ENCODE data around the gene KRT86.
"Not testable (repeated sequence)": the region's sequence is repeated elsewhere in the genome, so short reads cannot be mapped to it uniquely, and the experiment has no call there.

Gene KRT86

DNA sequence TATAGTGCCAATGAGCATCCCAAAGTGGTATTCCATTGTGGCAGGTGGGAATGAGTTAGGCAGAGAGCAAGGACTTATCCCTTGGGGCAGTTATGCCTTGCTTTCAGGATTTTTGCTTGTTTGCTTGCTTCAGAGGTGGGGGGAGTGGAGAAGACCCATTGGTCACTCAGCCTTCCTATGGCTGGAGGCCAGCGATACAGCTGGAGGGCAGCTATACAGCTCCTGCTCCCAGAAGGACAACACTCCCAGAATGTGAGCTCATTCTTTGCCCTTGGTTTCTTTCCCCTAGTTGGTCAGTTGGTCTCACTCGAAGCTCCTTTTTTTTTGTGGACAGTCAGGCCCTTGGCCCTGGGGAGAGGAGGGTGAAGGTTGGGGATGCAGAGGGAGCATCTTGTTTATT is 32.3 kb downstream of the KRT86 start:
- H3K27me3 Mint-ChIP-seq = peaks cover 35 to 73% of the 10 kb centered on the region in 2 donors

GRCh38 chr12:52307836-52308805 is 33.7 kb downstream of the KRT86 start:
- peak; percentile 86 for ATAC-seq (replicated peaks)
- peak; percentile 24 to 40 (median 36) for DNase-seq
- Mint-ChIP-seq H3K9me3 (no peaks in the 10 kb centered on the region), H3K27me3 (peaks cover 49 to 86% of the 10 kb centered on the region in 2 donors), H3K27ac (peak overlapping the region in 1 of 2 donors; percentile 28), H3K36me3 (ENCODE audit: insufficient read depth) (peaks cover 2% of the 10 kb centered on the region), H3K4me3 (peak overlapping the region; percentile 76 to 80), H3K4me1 (ENCODE audit: low read depth in 2 of 2) (peaks cover 26 to 30% of the 10 kb centered on the region in 2 donors)

More for the DNA sequence above, 32.3 kb downstream of the KRT86 start:
- no peak overlapping the region for H3K4me3 Mint-ChIP-seq
- H3K9me3 Mint-ChIP-seq = no peaks in the 10 kb centered on the region
- DNase-seq (no peak), ATAC-seq (replicated peaks) (no peak)
- peak overlapping the region in 1 of 2 donors; percentile 46 for H3K27ac Mint-ChIP-seq
- H3K4me1 Mint-ChIP-seq (ENCODE audit: low read depth in 2 of 2) = peaks cover 26 to 30% of the 10 kb centered on the region in 2 donors
- H3K36me3 Mint-ChIP-seq (ENCODE audit: insufficient read depth) = peaks cover 2% of the 10 kb centered on the region

DNA sequence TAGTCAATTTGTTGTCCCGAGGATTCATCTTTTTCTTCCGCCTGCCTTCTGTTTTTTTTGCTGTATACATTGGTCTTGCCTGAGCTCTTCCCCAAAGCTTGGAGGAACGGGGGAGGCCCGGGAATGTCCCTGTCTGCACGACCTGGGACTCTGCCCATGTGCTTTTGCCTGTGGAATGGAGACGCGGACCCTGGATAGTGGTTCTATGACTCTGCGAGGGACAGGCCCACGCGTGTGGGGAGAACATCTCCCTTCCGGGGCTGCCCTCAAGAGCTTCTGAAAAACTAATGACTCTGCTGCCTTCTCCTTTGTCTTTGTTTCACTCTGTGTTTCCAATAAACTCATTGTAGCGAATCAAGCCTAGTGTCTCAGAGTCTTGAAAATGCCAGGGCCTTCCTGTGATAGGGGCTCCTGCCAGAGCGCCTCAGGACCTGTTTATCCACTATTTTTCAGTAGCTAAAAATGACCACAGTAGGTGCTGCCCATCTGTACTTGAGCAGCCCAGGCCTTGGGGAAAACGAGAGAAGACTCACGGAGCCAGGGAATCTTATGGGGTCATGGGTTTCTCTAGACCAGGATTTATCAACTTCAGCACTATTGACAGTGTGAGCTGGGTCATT is 34.5 kb downstream of the KRT86 start:
- Mint-ChIP-seq H3K36me3 (ENCODE audit: insufficient read depth) (peaks cover 2% of the 10 kb centered on the region), H3K27me3 (peaks cover 57 to 94% of the 10 kb centered on the region in 2 donors), H3K27ac (peak overlapping the region in 1 of 2 donors; percentile 28), H3K4me1 (ENCODE audit: low read depth in 2 of 2) (peaks cover 26 to 30% of the 10 kb centered on the region in 2 donors), H3K9me3 (no peaks in the 10 kb centered on the region), H3K4me3 (peak overlapping the region; percentile 76 to 80)
- DNase-seq = no peak
- no peak for ATAC-seq (replicated peaks)

DNA sequence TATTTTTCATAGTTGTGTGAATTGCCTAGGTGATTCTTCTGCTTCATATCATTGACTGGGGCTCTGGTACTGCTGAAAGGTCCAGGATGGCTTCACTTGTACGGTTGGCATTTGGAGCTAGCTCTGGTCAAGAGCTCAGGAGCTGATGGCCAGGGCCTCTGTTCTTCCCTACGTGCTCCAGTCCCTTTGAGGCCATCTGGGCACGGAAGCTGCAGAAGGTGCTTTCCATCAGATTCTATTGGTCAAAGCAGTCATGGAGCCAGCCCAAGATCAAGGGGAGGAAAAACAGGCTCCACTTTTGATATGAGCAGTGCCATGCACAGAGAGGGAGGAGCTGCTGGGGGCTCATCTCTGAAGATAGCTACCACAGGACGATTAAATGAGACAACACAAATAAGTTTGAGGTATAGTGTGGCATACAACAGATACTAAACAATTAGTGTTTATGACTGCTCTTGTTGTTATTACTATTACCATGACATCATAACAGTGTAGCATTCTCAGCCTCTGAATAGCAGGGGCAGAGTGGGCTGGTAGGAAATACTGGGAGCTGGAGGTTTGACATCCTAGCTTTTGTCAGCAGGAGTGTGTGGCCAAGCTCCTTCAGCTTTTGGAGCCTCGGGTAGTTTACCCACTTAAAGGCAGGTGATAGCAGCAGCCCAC is 36.3 kb downstream of the KRT86 start:
- DNase-seq (no peak), ATAC-seq (replicated peaks) (no peak)
- no peak overlapping the region for H3K4me3 Mint-ChIP-seq
- H3K36me3 Mint-ChIP-seq (ENCODE audit: insufficient read depth) = peaks cover 2% of the 10 kb centered on the region
- no peak overlapping the region for H3K27ac Mint-ChIP-seq
- peaks cover 15 to 19% of the 10 kb centered on the region in 2 donors for H3K4me1 Mint-ChIP-seq (ENCODE audit: low read depth in 2 of 2)
- peaks cover 60 to 85% of the 10 kb centered on the region in 2 donors for H3K27me3 Mint-ChIP-seq
- no peaks in the 10 kb centered on the region for H3K9me3 Mint-ChIP-seq

DNA sequence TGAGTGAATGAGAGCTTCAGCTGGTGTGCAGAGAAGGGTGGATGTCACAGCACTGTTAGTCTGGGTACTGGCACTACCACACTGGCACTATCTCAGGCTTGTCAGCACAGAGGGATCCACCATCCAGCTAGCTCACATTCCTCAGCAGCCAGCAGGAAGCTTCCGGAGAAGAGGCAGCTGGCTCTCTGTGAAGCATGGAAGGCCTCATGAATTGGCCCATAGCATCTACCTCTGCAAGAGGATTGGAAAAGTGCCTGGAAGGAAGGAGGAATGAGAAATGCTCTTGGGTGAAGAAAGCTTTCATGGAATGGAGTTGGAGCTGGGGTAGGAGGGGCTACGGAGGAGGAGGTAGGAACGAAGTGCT is 36.8 kb downstream of the KRT86 start:
- H3K4me1 Mint-ChIP-seq (ENCODE audit: low read depth in 2 of 2) = peaks cover 14 to 15% of the 10 kb centered on the region in 2 donors
- no peak for DNase-seq
- peaks cover 60 to 80% of the 10 kb centered on the region in 2 donors for H3K27me3 Mint-ChIP-seq
- H3K9me3 Mint-ChIP-seq = no peaks in the 10 kb centered on the region
- no peak for ATAC-seq (replicated peaks)
- H3K36me3 Mint-ChIP-seq (ENCODE audit: insufficient read depth) = peaks cover 2% of the 10 kb centered on the region
- H3K27ac Mint-ChIP-seq = no peak overlapping the region
- no peak overlapping the region for H3K4me3 Mint-ChIP-seq

- peaks cover 59 to 72% of the 10 kb centered on the region in 2 donors for H3K27me3 Mint-ChIP-seq
- H3K4me1 Mint-ChIP-seq (ENCODE audit: low read depth in 2 of 2) = peaks cover 12 to 13% of the 10 kb centered on the region in 2 donors
- no peak for ATAC-seq (replicated peaks)
- no peak overlapping the region for H3K4me3 Mint-ChIP-seq
- H3K27ac Mint-ChIP-seq = no peak overlapping the region
- peaks cover 2% of the 10 kb centered on the region for H3K36me3 Mint-ChIP-seq (ENCODE audit: insufficient read depth)
- no peak for DNase-seq
- H3K9me3 Mint-ChIP-seq = no peaks in the 10 kb centered on the region
Measured at GRCh38 chr12:52312086-52312485, 37.6 kb downstream of the KRT86 start.

- Mint-ChIP-seq H3K9me3 (no peaks in the 10 kb centered on the region), H3K27ac (no peak overlapping the region), H3K4me1 (ENCODE audit: low read depth in 2 of 2) (peaks cover 7 to 11% of the 10 kb centered on the region in 2 donors), H3K4me3 (no peak overlapping the region), H3K27me3 (peaks cover 52 to 72% of the 10 kb centered on the region in 2 donors), H3K36me3 (ENCODE audit: insufficient read depth) (peaks cover 2% of the 10 kb centered on the region)
- ATAC-seq (replicated peaks) (no peak), DNase-seq (no peak)
Measured at GRCh38 chr12:52313461-52313860, 39.0 kb downstream of the KRT86 start.

GRCh38 chr12:52313926-52314325 is 39.5 kb downstream of the KRT86 start:
- no peaks in the 10 kb centered on the region for H3K9me3 Mint-ChIP-seq
- no peak overlapping the region for H3K4me3 Mint-ChIP-seq
- no peak overlapping the region for H3K27ac Mint-ChIP-seq
- ATAC-seq (replicated peaks) (no peak), DNase-seq (no peak)
- peaks cover 50 to 72% of the 10 kb centered on the region in 2 donors for H3K27me3 Mint-ChIP-seq
- peaks cover 2 to 7% of the 10 kb centered on the region in 2 donors for H3K4me1 Mint-ChIP-seq (ENCODE audit: low read depth in 2 of 2)
- H3K36me3 Mint-ChIP-seq (ENCODE audit: insufficient read depth) = no peaks in the 10 kb centered on the region

- H3K36me3 Mint-ChIP-seq (ENCODE audit: insufficient read depth) = no peaks in the 10 kb centered on the region
- peaks cover 44 to 72% of the 10 kb centered on the region in 2 donors for H3K27me3 Mint-ChIP-seq
- DNase-seq (no peak), ATAC-seq (replicated peaks) (no peak)
- no peaks in the 10 kb centered on the region for H3K9me3 Mint-ChIP-seq
- H3K4me3 Mint-ChIP-seq = no peak overlapping the region
- H3K4me1 Mint-ChIP-seq (ENCODE audit: low read depth in 2 of 2) = peaks cover 4 to 7% of the 10 kb centered on the region in 2 donors
- no peak overlapping the region for H3K27ac Mint-ChIP-seq
Measured at GRCh38 chr12:52314511-52314910, 40.1 kb downstream of the KRT86 start.

DNA sequence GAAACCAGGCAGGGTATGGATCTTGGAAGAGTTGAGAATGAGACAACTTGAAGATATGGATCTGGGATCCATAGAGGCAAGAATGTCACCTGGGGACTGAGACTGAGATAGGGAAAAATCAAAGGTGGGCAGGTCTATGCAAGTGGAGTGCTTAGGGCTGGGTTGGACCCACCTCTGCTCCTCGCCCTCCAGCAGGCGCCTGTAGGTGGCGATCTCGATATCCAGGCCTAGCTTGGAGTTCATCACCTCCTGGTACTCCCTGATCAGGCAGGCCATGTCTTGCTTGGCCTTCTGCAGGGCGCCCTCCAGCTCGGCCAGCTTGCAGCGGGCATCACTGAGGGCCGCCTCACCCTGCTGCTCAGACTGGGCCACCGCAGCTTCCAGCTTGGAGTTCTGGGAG is 41.3 kb downstream of the KRT86 start:
- DNase-seq; H3K36me3 Mint-ChIP-seq (ENCODE audit: insufficient read depth); H3K4me1 Mint-ChIP-seq (ENCODE audit: low read depth in 2 of 2); H3K9me3 Mint-ChIP-seq; H3K4me3 Mint-ChIP-seq; H3K27ac Mint-ChIP-seq; ATAC-seq (replicated peaks): not testable (repeated sequence)
- peaks cover 47 to 72% of the 10 kb centered on the region in 2 donors for H3K27me3 Mint-ChIP-seq

GRCh38 chr12:52316290-52316689 is 41.8 kb downstream of the KRT86 start:
- no peak overlapping the region for H3K27ac Mint-ChIP-seq
- H3K36me3 Mint-ChIP-seq (ENCODE audit: insufficient read depth) = no peaks in the 10 kb centered on the region
- H3K27me3 Mint-ChIP-seq = peaks cover 47 to 72% of the 10 kb centered on the region in 2 donors
- H3K9me3 Mint-ChIP-seq = no peaks in the 10 kb centered on the region
- H3K4me3 Mint-ChIP-seq = no peak overlapping the region
- no peak for DNase-seq
- peaks cover 4 to 7% of the 10 kb centered on the region in 2 donors for H3K4me1 Mint-ChIP-seq (ENCODE audit: low read depth in 2 of 2)
- ATAC-seq (replicated peaks) = no peak

GRCh38 chr12:52316701-52317100 is 42.3 kb downstream of the KRT86 start:
- no peak for DNase-seq
- H3K36me3 Mint-ChIP-seq (ENCODE audit: insufficient read depth) = no peaks in the 10 kb centered on the region
- peaks cover 4 to 7% of the 10 kb centered on the region in 2 donors for H3K4me1 Mint-ChIP-seq (ENCODE audit: low read depth in 2 of 2)
- no peak overlapping the region for H3K27ac Mint-ChIP-seq
- H3K9me3 Mint-ChIP-seq = no peaks in the 10 kb centered on the region
- H3K4me3 Mint-ChIP-seq = no peak overlapping the region
- peaks cover 46 to 72% of the 10 kb centered on the region in 2 donors for H3K27me3 Mint-ChIP-seq
- no peak for ATAC-seq (replicated peaks)

DNA sequence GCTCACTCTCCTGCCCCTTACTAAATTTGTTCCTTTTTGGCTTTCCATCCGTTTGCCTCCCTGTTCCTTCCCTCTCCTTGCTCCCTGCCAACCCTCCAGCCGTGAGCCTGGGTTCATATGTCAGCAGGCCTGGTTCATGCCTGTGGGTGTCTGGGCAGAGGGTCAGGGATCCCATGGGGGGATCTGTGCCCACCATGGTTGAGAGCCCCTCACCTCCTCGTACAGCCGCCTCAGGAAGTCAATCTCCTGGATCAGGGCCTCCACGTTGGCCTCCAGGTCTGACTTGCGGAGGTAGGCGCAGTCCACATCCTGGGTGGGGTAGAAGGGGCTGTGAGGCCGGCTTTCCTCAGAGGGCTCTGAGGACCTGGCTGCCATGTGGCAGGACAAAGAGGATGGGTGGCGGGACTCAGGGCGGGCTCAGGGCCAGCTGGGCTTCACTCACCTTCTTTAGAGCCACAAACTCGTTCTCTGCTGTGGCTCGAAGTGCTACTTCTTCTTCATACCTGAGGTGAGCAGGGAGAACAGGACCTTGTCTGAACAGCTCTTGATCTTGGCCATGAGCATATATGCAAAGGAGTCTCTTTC is 43.1 kb downstream of the KRT86 start:
- DNase-seq (no peak), ATAC-seq (replicated peaks) (no peak)
- Mint-ChIP-seq H3K36me3 (ENCODE audit: insufficient read depth) (no peaks in the 10 kb centered on the region), H3K27ac (no peak overlapping the region), H3K4me3 (no peak overlapping the region), H3K9me3 (no peaks in the 10 kb centered on the region), H3K27me3 (peaks cover 46 to 72% of the 10 kb centered on the region in 2 donors), H3K4me1 (ENCODE audit: low read depth in 2 of 2) (peaks cover 4 to 7% of the 10 kb centered on the region in 2 donors)
